NCI-H2107 treated with DMSO at 0.1 percent for 48 hours (cell line): ENCODE data around the gene CCS.
"Not testable (repeated sequence)": the region's sequence is repeated elsewhere in the genome, so short reads cannot be mapped to it uniquely, and the experiment has no call there.

Source experiments
- DNase-seq: peaks from one replicate; lab custom pipeline; 2025; ENCODE audit not compliant: unreplicated experiment; lab: John Stamatoyannopoulos, UW

The CCS gene

GRCh38 chr11:66561178-66561974 is 31.6 kb upstream of the CCS start:
- no peak for DNase-seq

DNA sequence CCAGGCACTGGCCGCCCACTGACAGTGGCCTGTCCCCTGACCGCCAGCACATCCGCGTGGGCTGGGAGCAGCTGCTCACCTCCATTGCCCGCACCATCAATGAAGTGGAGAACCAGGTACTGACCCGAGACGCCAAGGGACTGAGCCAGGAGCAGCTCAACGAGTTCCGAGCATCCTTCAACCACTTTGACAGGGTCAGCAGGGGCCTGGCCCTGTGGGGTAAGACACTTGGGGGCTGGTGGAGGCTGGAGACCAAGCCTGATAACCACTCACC is 31.1 kb upstream of the CCS start:
- DNase-seq, result no peak

- no peak for DNase-seq
Observed at GRCh38 chr11:66562275-66562674, 30.7 kb upstream of the CCS start.

DNA sequence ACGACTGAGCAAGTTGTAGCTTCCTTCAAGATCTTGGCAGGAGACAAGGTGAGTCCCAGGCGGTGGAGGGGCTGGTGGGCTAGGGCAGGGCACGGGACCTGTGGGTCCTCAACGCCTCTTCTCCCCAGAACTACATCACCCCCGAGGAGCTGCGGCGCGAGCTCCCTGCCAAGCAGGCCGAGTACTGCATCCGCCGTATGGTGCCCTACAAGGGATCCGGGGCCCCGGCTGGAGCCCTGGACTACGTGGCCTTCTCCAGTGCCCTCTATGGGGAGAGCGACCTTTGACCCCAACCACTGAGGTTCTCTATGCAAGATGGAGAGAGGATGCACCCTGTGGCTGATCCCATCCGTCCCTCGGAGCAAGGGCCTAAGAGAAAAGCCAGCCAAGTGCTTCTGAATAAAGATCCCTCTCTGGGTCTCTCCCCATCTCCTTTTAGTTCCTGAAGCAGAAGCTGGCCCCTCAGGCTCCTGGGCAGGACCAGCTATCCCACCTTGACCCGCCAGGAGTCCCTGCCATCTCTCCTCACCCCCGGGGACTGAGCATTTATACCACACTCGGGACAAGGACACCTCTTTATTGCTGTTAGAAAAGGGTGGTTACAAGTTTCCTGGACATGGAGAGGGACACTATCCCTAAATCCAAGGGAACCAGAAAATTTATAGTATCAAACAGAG is 29.9 kb upstream of the CCS start:
- DNase-seq, result no peak

GRCh38 chr11:66563832-66564231 is 29.2 kb upstream of the CCS start:
- no peak for DNase-seq

GRCh38 chr11:66564538-66564937 is 28.4 kb upstream of the CCS start:
- no peak for DNase-seq

GRCh38 chr11:66564984-66565383 is 28.0 kb upstream of the CCS start:
- DNase-seq, result no peak

DNA sequence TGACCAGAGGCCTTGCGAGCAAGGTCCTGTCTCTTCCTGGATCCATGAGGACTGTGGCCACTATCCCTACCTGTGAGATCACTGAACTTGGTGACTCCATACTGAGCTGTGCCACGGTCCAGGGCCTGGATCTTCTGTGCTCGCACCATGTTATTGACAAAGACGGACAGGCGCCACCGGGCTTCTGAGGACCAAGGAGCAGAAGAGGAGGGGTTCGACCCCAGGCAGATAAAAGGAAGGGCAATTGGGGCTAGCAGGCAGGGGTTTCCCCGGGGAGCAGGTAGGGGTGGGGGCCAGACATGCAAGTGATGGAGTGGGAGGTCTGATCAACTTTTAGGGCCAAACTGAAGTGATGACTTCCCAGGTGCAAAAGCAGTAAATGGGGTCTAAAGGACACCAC is 26.8 kb upstream of the CCS start:
- no peak for DNase-seq

DNA sequence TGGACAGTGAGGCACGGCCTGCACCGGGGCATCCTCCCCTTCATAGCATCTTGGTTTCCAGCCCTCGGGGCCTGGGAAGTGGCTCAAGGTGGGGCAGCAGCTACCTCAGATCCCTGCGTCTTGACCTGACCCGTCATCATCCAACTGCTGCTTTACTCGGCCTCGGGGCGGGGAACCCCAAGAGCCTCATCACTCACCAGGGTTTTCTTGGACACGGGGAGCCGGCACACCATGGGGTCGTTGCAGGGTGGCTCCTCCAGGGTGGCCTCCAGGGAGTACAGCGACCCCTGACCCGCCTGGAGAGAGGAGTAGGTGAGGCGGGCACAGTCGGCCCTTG is 25.2 kb upstream of the CCS start:
- DNase-seq, result no peak

- DNase-seq, result peak; percentile 42
Observed at GRCh38 chr11:66568124-66568916, 24.7 kb upstream of the CCS start, which contains the start of gene CTSF. CTSF (minus strand) TSS chr11:66568606; CDS start chr11:66568486, 120 bp downstream.

DNA sequence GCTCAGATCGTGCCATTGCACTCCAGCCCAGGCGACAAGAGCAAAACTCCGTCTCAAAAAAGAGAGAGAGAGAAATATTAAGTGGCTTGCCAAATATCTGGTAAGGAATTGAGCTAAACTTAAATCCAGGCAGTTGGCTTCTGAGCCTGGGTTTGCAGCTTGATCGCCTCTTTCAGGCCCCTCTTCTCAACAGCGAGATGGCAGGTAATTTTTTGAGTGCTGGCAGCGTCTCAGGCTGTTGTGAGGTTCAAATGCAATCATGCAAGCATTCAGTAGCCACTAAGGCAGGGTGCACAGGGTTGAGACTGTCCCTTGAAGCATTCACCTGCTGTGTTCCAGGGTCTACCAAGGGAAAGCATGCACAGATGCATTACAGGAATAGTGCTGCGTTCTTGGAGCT is 23.9 kb upstream of the CCS start:
- no peak for DNase-seq

- no peak for DNase-seq
Observed at GRCh38 chr11:66570079-66570849, 22.7 kb upstream of the CCS start.

DNA sequence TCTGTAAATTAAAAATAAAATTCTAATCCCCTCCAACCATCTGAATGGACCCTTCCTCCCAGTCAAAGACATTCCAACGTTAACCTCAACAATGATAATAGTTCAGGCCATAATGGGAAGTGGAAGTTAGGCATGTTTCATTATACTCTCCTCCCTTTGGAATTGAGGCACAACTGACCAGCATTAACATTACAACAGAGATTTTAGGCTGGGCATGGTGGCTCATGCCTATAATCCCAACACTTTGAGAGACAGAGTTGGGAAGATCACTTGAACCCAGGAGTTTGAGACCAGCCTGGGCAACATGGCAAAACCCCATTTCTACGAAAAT is 22.2 kb upstream of the CCS start:
- DNase-seq, result no peak

DNA sequence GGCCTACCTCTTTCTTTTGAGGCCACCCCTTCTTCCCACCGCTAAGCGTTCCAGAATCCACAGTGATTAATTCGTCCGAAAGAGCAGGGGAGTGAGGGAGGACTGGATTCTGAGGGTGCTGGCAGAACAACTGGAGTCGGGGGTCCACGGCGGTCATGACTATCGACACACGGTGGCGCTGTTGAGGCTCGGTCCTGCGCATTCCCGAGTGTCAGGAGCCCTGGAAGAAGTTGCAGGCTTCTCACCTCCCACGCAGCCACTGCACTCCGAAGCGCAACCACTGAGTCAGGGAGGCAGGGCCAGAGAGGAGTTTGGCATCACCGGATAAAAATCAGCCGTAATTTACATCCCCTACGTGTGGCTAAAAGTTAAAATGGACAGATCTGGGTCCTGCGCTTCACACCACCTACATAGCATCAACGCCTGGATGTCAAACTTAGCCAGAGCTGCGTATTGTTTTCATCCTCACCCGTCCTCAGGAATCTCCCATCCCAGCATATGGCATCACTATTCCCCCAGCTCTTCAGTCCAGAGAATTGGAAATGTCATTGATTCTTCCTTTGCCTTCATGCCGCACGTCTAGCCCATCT is 13.9 kb upstream of the CCS start:
- DNase-seq, result peak; percentile 11

DNA sequence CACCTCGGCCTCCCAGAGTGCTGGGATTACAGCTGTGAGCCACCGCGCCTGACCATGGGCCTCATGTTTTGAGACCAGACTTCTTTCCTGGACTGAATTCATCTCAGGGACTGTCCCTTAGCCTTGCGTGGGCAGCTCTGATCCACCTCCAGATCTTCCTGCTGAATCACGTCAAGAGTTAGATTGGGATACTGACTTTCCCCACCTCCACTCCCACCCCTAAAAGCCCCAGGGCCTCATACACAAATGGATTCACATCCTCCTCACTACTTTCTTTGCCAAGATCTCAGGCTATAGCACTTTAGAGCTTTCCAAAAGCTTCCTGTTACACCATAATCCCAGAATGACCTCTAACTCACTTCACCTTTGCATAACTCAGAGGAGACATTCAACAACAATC is 12.2 kb upstream of the CCS start:
- no peak for DNase-seq

DNA sequence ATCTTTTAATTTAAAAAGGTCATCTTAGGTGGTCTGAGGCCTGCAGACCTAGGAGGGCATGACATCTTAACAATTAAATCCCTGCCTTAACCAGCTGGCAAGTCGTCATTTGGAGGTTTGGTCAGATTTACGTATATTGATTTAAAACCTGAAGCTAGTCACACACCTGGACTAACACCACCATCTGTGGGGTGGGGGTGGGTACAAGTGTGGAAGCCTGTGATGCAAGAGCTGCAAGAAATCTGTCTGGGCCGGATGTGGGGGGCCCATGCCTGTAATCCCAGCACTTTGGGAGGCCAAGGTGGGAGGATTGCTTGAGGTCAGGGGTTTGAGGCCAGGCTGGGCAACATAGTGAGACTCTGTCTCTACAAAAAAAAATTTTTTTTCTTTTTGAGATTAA is 11.7 kb upstream of the CCS start:
- no peak for DNase-seq

- DNase-seq, result not testable (repeated sequence)
Observed at GRCh38 chr11:66582565-66583147, 10.3 kb upstream of the CCS start.

DNA sequence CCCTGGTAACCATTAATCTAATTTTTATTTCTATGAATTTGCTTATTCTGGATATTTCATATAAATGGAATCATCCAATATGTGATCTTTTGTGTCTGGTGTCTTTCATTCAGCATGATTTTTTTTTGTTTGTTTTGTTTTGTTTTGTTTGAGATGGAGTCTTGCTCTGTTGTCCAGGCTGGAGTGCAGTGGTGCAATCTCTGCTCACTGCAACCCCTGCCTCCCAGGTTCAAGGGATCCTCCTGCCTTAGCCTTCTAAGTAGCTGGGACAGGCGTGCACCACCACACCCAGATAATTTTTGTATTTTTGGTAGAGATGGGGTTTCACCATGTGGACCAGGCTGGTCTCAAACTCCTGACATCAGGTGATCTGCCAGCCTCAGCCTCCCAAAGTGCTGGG is 7.5 kb upstream of the CCS start:
- DNase-seq, result not testable (repeated sequence)

DNA sequence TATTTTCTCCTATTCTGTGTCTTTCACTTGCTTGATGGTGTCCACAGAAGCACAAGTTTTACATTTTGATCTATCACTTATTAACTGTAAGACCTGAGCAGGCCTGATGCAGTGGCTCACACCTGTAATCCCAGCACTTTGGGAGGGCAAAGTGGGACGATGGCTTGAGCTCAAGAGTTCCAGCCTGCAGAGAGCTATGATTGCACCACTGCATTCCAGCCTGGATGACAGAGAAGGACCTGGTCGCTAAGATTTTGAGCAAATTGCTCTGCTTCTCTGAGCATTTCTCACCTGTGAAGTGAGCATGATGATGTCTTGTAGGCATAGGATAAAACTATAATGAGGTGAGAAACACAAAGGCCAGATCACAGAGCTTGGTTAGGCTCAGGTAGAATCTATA is 6.8 kb upstream of the CCS start:
- DNase-seq, result no peak

DNA sequence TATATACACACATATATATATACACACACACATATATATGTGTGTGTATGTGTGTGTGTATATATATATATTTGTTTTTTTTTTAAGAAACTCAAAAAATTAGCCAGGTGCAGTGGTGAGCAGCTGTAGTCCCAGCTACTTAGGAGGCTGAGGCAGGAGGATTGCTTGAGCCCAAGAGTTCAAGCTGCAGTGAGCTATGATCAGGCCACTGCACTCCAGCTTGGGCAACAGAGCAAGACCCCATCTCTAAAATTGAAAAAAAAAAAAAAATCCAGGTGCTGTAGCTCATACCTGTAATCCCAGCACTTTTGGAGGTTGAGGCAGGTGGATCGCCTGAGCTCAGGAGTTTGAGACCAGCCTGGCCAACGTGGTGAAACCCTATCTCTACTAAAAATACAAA is 3.7 kb upstream of the CCS start:
- DNase-seq, result not testable (repeated sequence)
